ENCODE results near the gene NT5C2.
"Not testable (repeated sequence)": the region's sequence is repeated elsewhere in the genome, so short reads cannot be mapped to it uniquely, and the experiment has no call there.

NT5C2 gene

DNA sequence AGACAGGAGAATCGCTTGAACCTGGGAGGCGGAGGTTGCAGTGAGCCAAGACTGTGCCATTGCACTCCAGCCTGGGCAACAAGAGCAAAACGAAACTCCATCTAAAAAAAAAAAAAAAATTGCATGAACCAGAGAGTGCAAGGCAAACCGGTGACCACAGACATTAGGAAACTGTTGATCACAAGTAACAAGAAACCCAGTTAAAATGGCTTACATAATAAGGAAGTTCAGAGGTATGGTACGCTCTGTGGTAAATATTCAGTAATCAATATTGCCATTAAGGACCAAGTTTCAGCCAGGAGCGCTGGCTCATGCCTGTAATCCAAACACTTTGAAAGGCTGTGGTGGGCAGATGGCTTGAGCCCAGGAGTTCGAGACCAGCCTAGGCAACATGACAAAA is 9.2 kb upstream of the NT5C2 start:
- no CpG with 5 or more reads among the region's 7 CpGs for WGBS (ENCODE audit: insufficient coverage, insufficient read length)
- H3K36me3 ChIP-seq (ENCODE audit: control insufficient read depth, insufficient read depth, low read length): no peaks in the 10 kb centered on the region

DNA sequence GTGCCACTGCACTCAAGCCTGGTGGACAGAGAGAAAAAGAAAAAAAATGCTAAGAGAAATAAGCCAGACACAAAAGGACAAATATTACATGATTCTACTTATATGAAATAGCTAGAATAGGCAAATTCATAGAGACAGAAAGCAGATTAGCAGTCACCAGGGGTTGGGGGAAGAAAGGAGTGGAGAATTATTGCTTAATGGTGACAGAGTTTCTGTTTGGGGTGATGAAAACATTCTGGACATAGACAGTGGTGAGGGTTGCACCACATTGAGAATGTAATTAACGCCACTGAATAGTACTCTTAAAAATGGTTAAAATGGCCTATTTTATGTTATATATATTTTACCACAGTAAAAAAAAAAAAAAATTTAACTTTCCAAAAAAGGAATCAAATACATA is 6.4 kb upstream of the NT5C2 start:
- H3K9me3 ChIP-seq (ENCODE audit: control insufficient read depth, insufficient read depth, low read length): no peaks in the 10 kb centered on the region
- no peak for DNase-seq (ENCODE audit: low read depth, low spot score)
- no peaks in the 10 kb centered on the region for H3K36me3 ChIP-seq (ENCODE audit: control insufficient read depth, insufficient read depth, low read length)
- 0 out of 2 replicates have a peak, but pooled peaks cover 2% of the 10 kb centered on the region for H3K4me1 ChIP-seq (ENCODE audit: control insufficient read depth, insufficient read depth, low read length)
- no peaks in the 10 kb centered on the region for H3K27me3 ChIP-seq (ENCODE audit: control insufficient read depth, insufficient read depth, low read length)
- WGBS (ENCODE audit: insufficient coverage, insufficient read length): no CpG with 5 or more reads among the region's 1 CpG
- no peak overlapping the region for H3K4me3 ChIP-seq (ENCODE audit: low read length)
- H3K27ac ChIP-seq (ENCODE audit: low read length): no peak overlapping the region

More for the DNA sequence above, 9.2 kb upstream of the NT5C2 start:
- no peak overlapping the region for H3K4me3 ChIP-seq (ENCODE audit: low read length)
- no peak for DNase-seq (ENCODE audit: low read depth, low spot score)
- H3K9me3 ChIP-seq (ENCODE audit: control insufficient read depth, insufficient read depth, low read length): no peaks in the 10 kb centered on the region
- H3K27ac ChIP-seq (ENCODE audit: low read length): no peak overlapping the region
- peaks cover 5% of the 10 kb centered on the region; the same call in 1 of the 2 replicates for H3K4me1 ChIP-seq (ENCODE audit: control insufficient read depth, insufficient read depth, low read length)
- no peaks in the 10 kb centered on the region for H3K27me3 ChIP-seq (ENCODE audit: control insufficient read depth, insufficient read depth, low read length)

- Histone ChIP-seq H3K4me1 (ENCODE audit: control insufficient read depth, insufficient read depth, low read length) (peaks cover 5% of the 10 kb centered on the region; the same call in 1 of the 2 replicates), H3K27ac (ENCODE audit: low read length) (no peak overlapping the region), H3K4me3 (ENCODE audit: low read length) (no peak overlapping the region), H3K27me3 (ENCODE audit: control insufficient read depth, insufficient read depth, low read length) (no peaks in the 10 kb centered on the region), H3K36me3 (ENCODE audit: control insufficient read depth, insufficient read depth, low read length) (no peaks in the 10 kb centered on the region), H3K9me3 (ENCODE audit: control insufficient read depth, insufficient read depth, low read length) (no peaks in the 10 kb centered on the region)
- no CpG with 5 or more reads among the region's 8 CpGs for WGBS (ENCODE audit: insufficient coverage, insufficient read length)
- DNase-seq (ENCODE audit: low read depth, low spot score): no peak
These were observed 5.6 kb upstream of the NT5C2 start for GRCh38 chr10:103198648-103199047.

GRCh38 chr10:103197903-103198302 is 4.8 kb upstream of the NT5C2 start:
- no peak for DNase-seq (ENCODE audit: low read depth, low spot score)
- H3K36me3 ChIP-seq (ENCODE audit: control insufficient read depth, insufficient read depth, low read length): no peaks in the 10 kb centered on the region
- no peak overlapping the region for H3K4me3 ChIP-seq (ENCODE audit: low read length)
- H3K4me1 ChIP-seq (ENCODE audit: control insufficient read depth, insufficient read depth, low read length): peaks cover 5% of the 10 kb centered on the region; the same call in 1 of the 2 replicates
- H3K9me3 ChIP-seq (ENCODE audit: control insufficient read depth, insufficient read depth, low read length): no peaks in the 10 kb centered on the region
- no peak overlapping the region for H3K27ac ChIP-seq (ENCODE audit: low read length)
- no CpG with 5 or more reads among the region's 2 CpGs for WGBS (ENCODE audit: insufficient coverage, insufficient read length)
- no peaks in the 10 kb centered on the region for H3K27me3 ChIP-seq (ENCODE audit: control insufficient read depth, insufficient read depth, low read length)

- no peak for DNase-seq (ENCODE audit: low read depth, low spot score)
- Histone ChIP-seq H3K36me3 (ENCODE audit: control insufficient read depth, insufficient read depth, low read length) (no peaks in the 10 kb centered on the region), H3K4me3 (ENCODE audit: low read length) (no peak overlapping the region), H3K27me3 (ENCODE audit: control insufficient read depth, insufficient read depth, low read length) (no peaks in the 10 kb centered on the region), H3K27ac (ENCODE audit: low read length) (no peak overlapping the region), H3K4me1 (ENCODE audit: control insufficient read depth, insufficient read depth, low read length) (peaks cover 5% of the 10 kb centered on the region; the same call in 1 of the 2 replicates), H3K9me3 (ENCODE audit: control insufficient read depth, insufficient read depth, low read length) (no peaks in the 10 kb centered on the region)
- no CpG with 5 or more reads among the region's 3 CpGs for WGBS (ENCODE audit: insufficient coverage, insufficient read length)
These were observed 4.1 kb upstream of the NT5C2 start for GRCh38 chr10:103197174-103197573.

- no peak overlapping the region for H3K27ac ChIP-seq (ENCODE audit: low read length)
- DNase-seq (ENCODE audit: low read depth, low spot score): no peak
- H3K9me3 ChIP-seq (ENCODE audit: control insufficient read depth, insufficient read depth, low read length): no peaks in the 10 kb centered on the region
- H3K4me1 ChIP-seq (ENCODE audit: control insufficient read depth, insufficient read depth, low read length): peaks cover 5% of the 10 kb centered on the region; the same call in 1 of the 2 replicates
- WGBS (ENCODE audit: insufficient coverage, insufficient read length): no CpG with 5 or more reads among the region's 2 CpGs
- no peaks in the 10 kb centered on the region for H3K36me3 ChIP-seq (ENCODE audit: control insufficient read depth, insufficient read depth, low read length)
- H3K27me3 ChIP-seq (ENCODE audit: control insufficient read depth, insufficient read depth, low read length): no peaks in the 10 kb centered on the region
- no peak overlapping the region for H3K4me3 ChIP-seq (ENCODE audit: low read length)
These were observed 3.4 kb upstream of the NT5C2 start for GRCh38 chr10:103196516-103196915.

GRCh38 chr10:103193820-103194529 is 903 bp upstream of the NT5C2 start:
- Histone ChIP-seq H3K27ac (ENCODE audit: low read length) (no peak overlapping the region), H3K36me3 (ENCODE audit: control insufficient read depth, insufficient read depth, low read length) (no peaks in the 10 kb centered on the region), H3K27me3 (ENCODE audit: control insufficient read depth, insufficient read depth, low read length) (no peaks in the 10 kb centered on the region), H3K9me3 (ENCODE audit: control insufficient read depth, insufficient read depth, low read length) (no peaks in the 10 kb centered on the region), H3K4me3 (ENCODE audit: low read length) (no peak overlapping the region), H3K4me1 (ENCODE audit: control insufficient read depth, insufficient read depth, low read length) (peaks cover 5% of the 10 kb centered on the region; the same call in 1 of the 2 replicates)
- WGBS (ENCODE audit: insufficient coverage, insufficient read length): no CpG with 5 or more reads among the region's 14 CpGs
- DNase-seq (ENCODE audit: low read depth, low spot score): no peak

DNA sequence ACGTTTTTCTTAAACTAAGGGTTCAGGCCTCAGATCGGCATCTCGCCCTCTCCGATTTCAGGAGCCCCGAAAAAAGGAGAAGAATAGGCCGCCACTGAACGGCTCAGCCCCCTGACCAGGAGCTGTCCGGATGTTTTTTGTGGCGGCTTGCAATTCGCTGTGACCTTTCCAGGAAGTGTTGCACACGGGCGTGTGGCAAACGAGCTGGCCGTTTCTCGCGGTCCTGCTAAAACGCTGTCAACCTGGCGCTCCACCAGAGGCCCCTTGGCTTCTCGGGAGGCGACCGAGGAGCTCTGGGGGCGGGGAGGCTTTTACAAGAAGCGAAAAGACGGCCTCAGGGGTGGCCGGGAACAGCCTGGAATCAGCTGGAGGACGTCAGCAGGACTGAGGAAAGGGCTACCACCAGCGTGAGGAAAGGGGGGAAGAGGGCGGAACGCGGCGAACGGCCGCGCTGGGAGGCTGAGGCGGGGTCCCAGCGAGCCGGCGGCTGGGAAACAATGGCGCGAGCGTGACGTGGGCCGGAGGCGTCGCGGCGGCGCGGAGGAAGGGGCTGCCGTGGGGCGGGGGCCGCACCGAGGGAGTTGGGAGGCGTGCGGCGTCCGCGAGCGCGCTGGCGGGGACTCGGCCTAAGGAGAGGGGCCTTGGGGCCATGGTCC is 493 bp downstream of the NT5C2 start:
- Histone ChIP-seq H3K27ac (ENCODE audit: low read length) (no peak overlapping the region), H3K36me3 (ENCODE audit: control insufficient read depth, insufficient read depth, low read length) (no peaks in the 10 kb centered on the region), H3K4me3 (ENCODE audit: low read length) (peak overlapping the region; percentile 93), H3K9me3 (ENCODE audit: control insufficient read depth, insufficient read depth, low read length) (no peaks in the 10 kb centered on the region), H3K27me3 (ENCODE audit: control insufficient read depth, insufficient read depth, low read length) (no peaks in the 10 kb centered on the region), H3K4me1 (ENCODE audit: control insufficient read depth, insufficient read depth, low read length) (peaks cover 5% of the 10 kb centered on the region; the same call in 1 of the 2 replicates)
- no peak for DNase-seq (ENCODE audit: low read depth, low spot score)
- no CpG with 5 or more reads among the region's 62 CpGs for WGBS (ENCODE audit: insufficient coverage, insufficient read length)

DNA sequence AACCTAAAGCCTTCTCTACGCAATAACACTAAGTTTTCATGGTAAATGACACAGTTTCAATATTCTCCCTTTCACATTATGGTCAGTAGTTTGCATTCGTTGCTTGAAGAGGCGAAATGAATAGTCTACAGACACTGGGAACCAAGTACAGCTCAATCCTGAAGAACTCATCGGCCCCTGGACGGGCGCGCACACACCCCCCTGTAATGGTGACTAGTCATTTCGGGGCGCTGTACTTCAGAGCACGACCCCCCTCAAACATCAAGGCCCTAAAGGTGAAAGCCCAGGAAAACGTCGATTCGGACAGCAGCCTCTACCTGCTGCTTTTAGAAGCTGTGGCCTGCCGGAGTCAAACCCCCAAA is 1.0 kb downstream of the NT5C2 start:
- H3K4me3 ChIP-seq (ENCODE audit: low read length): peak overlapping the region; percentile 93
- H3K36me3 ChIP-seq (ENCODE audit: control insufficient read depth, insufficient read depth, low read length): no peaks in the 10 kb centered on the region
- H3K9me3 ChIP-seq (ENCODE audit: control insufficient read depth, insufficient read depth, low read length): no peaks in the 10 kb centered on the region
- H3K4me1 ChIP-seq (ENCODE audit: control insufficient read depth, insufficient read depth, low read length): peaks cover 3% of the 10 kb centered on the region; the same call in 1 of the 2 replicates
- no peak for DNase-seq (ENCODE audit: low read depth, low spot score)
- no peak overlapping the region for H3K27ac ChIP-seq (ENCODE audit: low read length)
- no peaks in the 10 kb centered on the region for H3K27me3 ChIP-seq (ENCODE audit: control insufficient read depth, insufficient read depth, low read length)
- no CpG with 5 or more reads among the region's 14 CpGs for WGBS (ENCODE audit: insufficient coverage, insufficient read length)

GRCh38 chr10:103191198-103191597 is 1.9 kb downstream of the NT5C2 start:
- not testable (repeated sequence) for H3K27ac ChIP-seq (ENCODE audit: low read length); H3K27me3 ChIP-seq (ENCODE audit: control insufficient read depth, insufficient read depth, low read length); H3K9me3 ChIP-seq (ENCODE audit: control insufficient read depth, insufficient read depth, low read length); DNase-seq (ENCODE audit: low read depth, low spot score); H3K4me3 ChIP-seq (ENCODE audit: low read length); H3K36me3 ChIP-seq (ENCODE audit: control insufficient read depth, insufficient read depth, low read length); H3K4me1 ChIP-seq (ENCODE audit: control insufficient read depth, insufficient read depth, low read length)
- WGBS (ENCODE audit: insufficient coverage, insufficient read length): no CpG with 5 or more reads among the region's 7 CpGs

Data from iPS DF 6.9 (cell line).